ENCODE data around the gene STEAP1B. TPM values are rescaled to one million over a fixed set of nuclear protein-coding genes. Genes with fewer than 3 reads are reported as not detected.

The STEAP1B gene
- total RNA-seq, 1 experiment from 2014 or later = not detected

DNA sequence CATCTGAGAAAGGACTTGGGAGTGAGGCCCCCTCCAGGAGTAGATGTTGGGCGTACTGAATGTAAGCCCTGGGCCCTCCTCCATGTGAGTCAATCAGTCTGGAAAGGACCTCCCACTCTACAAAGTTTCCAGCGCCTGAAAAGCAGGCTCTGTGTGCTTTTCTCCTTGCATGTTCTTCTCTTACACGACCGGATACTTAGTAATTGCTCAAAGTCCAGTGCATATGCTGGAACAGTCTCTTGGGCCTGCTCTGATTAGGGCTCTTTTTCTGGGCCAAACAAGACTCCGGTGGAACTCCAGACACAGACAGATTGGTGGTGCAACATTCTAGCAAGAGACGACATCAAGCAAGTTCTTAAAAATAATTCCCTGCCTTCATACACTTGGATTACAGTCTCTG, 104.8 kb downstream of the STEAP1B start:
- no peak for DNase-seq
- Histone ChIP-seq H2AFZ (ENCODE audit: low read length) (no peak overlapping the region), H4K20me1 (ENCODE audit: insufficient read depth, low read depth, low read length) (no peaks in the 10 kb centered on the region), H3K79me2 (ENCODE audit: low read length) (no peaks in the 10 kb centered on the region), H3K9ac (ENCODE audit: low read length) (no peak overlapping the region), H3K27ac (ENCODE audit: low read length) (no peak overlapping the region), H3K4me1 (ENCODE audit: low read length) (peaks cover 11% of the 10 kb centered on the region), H3K27me3 (ENCODE audit: low read length) (no peaks in the 10 kb centered on the region), H3K9me2 (replicated peaks; ENCODE audit: insufficient read depth, low read length) (no peaks in the 10 kb centered on the region), H3K9me3 (ENCODE audit: low read length) (no peaks in the 10 kb centered on the region), H3K4me3 (ENCODE audit: low read length) (no peak overlapping the region), H3K36me3 (ENCODE audit: insufficient read depth, low read length) (no peaks in the 10 kb centered on the region), H3K4me2 (ENCODE audit: low read depth, low read length, poor library complexity, severe bottlenecking) (no peak overlapping the region)

DNA sequence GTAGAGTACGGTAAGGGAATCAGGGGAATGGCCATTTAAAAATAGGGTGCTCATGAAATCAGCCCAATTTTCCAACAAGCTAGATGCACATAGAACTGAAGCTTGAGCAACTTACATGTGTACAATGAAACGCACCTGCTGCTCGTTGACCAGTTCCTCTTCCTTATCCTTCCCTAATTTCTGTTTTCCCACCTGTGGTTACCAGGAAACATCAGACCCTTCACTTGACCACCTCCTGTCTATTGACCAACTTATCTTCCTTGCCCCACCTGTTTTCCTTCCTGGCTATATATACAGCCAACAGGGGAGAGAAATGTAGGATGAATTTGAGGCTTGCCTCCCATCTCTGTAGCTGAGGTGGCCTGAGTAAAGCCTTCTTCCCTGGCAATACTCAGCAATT, 105.2 kb downstream of the STEAP1B start:
- no peak for DNase-seq
- Histone ChIP-seq H3K36me3 (ENCODE audit: insufficient read depth, low read length) (no peaks in the 10 kb centered on the region), H4K20me1 (ENCODE audit: insufficient read depth, low read depth, low read length) (no peaks in the 10 kb centered on the region), H3K4me1 (ENCODE audit: low read length) (peaks cover 8% of the 10 kb centered on the region), H3K27ac (ENCODE audit: low read length) (no peak overlapping the region), H3K4me3 (ENCODE audit: low read length) (no peak overlapping the region), H3K4me2 (ENCODE audit: low read depth, low read length, poor library complexity, severe bottlenecking) (no peak overlapping the region), H3K9ac (ENCODE audit: low read length) (no peak overlapping the region), H3K9me2 (replicated peaks; ENCODE audit: insufficient read depth, low read length) (no peaks in the 10 kb centered on the region), H2AFZ (ENCODE audit: low read length) (no peak overlapping the region), H3K9me3 (ENCODE audit: low read length) (no peaks in the 10 kb centered on the region), H3K79me2 (ENCODE audit: low read length) (no peaks in the 10 kb centered on the region), H3K27me3 (ENCODE audit: low read length) (no peaks in the 10 kb centered on the region)

GRCh38 chr7:22393913-22394729, 105.9 kb downstream of the STEAP1B start:
- Histone ChIP-seq H3K4me3 (ENCODE audit: low read length) (no peak overlapping the region), H2AFZ (ENCODE audit: low read length) (no peak overlapping the region), H3K9ac (ENCODE audit: low read length) (no peak overlapping the region), H3K4me1 (ENCODE audit: low read length) (peaks cover 9% of the 10 kb centered on the region), H3K27me3 (ENCODE audit: low read length) (no peaks in the 10 kb centered on the region), H3K4me2 (ENCODE audit: low read depth, low read length, poor library complexity, severe bottlenecking) (no peak overlapping the region), H3K79me2 (ENCODE audit: low read length) (no peaks in the 10 kb centered on the region), H3K9me3 (ENCODE audit: low read length) (no peaks in the 10 kb centered on the region), H4K20me1 (ENCODE audit: insufficient read depth, low read depth, low read length) (no peaks in the 10 kb centered on the region), H3K9me2 (replicated peaks; ENCODE audit: insufficient read depth, low read length) (no peaks in the 10 kb centered on the region), H3K27ac (ENCODE audit: low read length) (no peak overlapping the region), H3K36me3 (ENCODE audit: insufficient read depth, low read length) (no peaks in the 10 kb centered on the region)
- no peak for DNase-seq

- Histone ChIP-seq H3K79me2 (ENCODE audit: low read length) (no peaks in the 10 kb centered on the region), H3K4me3 (ENCODE audit: low read length) (no peak overlapping the region), H2AFZ (ENCODE audit: low read length) (no peak overlapping the region), H3K4me2 (ENCODE audit: low read depth, low read length, poor library complexity, severe bottlenecking) (no peak overlapping the region), H3K27me3 (ENCODE audit: low read length) (no peaks in the 10 kb centered on the region), H3K9ac (ENCODE audit: low read length) (no peak overlapping the region), H3K9me2 (replicated peaks; ENCODE audit: insufficient read depth, low read length) (no peaks in the 10 kb centered on the region), H3K9me3 (ENCODE audit: low read length) (no peaks in the 10 kb centered on the region), H4K20me1 (ENCODE audit: insufficient read depth, low read depth, low read length) (no peaks in the 10 kb centered on the region), H3K27ac (ENCODE audit: low read length) (no peak overlapping the region), H3K4me1 (ENCODE audit: low read length) (peaks cover 45% of the 10 kb centered on the region), H3K36me3 (ENCODE audit: insufficient read depth, low read length) (no peaks in the 10 kb centered on the region)
- DNase-seq = no peak
Observed at GRCh38 chr7:22390516-22390915, 109.5 kb downstream of the STEAP1B start.

GRCh38 chr7:22389892-22390291, 110.1 kb downstream of the STEAP1B start:
- Histone ChIP-seq H3K4me2 (ENCODE audit: low read depth, low read length, poor library complexity, severe bottlenecking) (no peak overlapping the region), H4K20me1 (ENCODE audit: insufficient read depth, low read depth, low read length) (no peaks in the 10 kb centered on the region), H3K4me3 (ENCODE audit: low read length) (no peak overlapping the region), H3K4me1 (ENCODE audit: low read length) (peaks cover 51% of the 10 kb centered on the region), H3K9me3 (ENCODE audit: low read length) (no peaks in the 10 kb centered on the region), H3K27ac (ENCODE audit: low read length) (no peak overlapping the region), H2AFZ (ENCODE audit: low read length) (no peak overlapping the region), H3K27me3 (ENCODE audit: low read length) (no peaks in the 10 kb centered on the region), H3K9ac (ENCODE audit: low read length) (no peak overlapping the region), H3K79me2 (ENCODE audit: low read length) (no peaks in the 10 kb centered on the region), H3K36me3 (ENCODE audit: insufficient read depth, low read length) (no peaks in the 10 kb centered on the region), H3K9me2 (replicated peaks; ENCODE audit: insufficient read depth, low read length) (no peaks in the 10 kb centered on the region)
- DNase-seq = no peak

GRCh38 chr7:22387583-22387982, 112.4 kb downstream of the STEAP1B start:
- no peaks in the 10 kb centered on the region for H3K9me3 ChIP-seq (ENCODE audit: low read length)
- peak overlapping the region; percentile 82; the same call in 1 of the 2 replicates for H3K27ac ChIP-seq (ENCODE audit: low read length)
- H3K9me2 ChIP-seq (replicated peaks; ENCODE audit: insufficient read depth, low read length) = no peaks in the 10 kb centered on the region
- peak overlapping the region; percentile 9 for H3K4me2 ChIP-seq (ENCODE audit: low read depth, low read length, poor library complexity, severe bottlenecking)
- DNase-seq = no peak
- H4K20me1 ChIP-seq (ENCODE audit: insufficient read depth, low read depth, low read length) = no peaks in the 10 kb centered on the region
- peaks cover 74% of the 10 kb centered on the region for H3K4me1 ChIP-seq (ENCODE audit: low read length)
- H2AFZ ChIP-seq (ENCODE audit: low read length) = peak overlapping the region; percentile 52; the same call in 1 of the 2 replicates
- no peaks in the 10 kb centered on the region for H3K36me3 ChIP-seq (ENCODE audit: insufficient read depth, low read length)
- no peak overlapping the region for H3K4me3 ChIP-seq (ENCODE audit: low read length)
- H3K9ac ChIP-seq (ENCODE audit: low read length) = no peak overlapping the region
- no peaks in the 10 kb centered on the region for H3K27me3 ChIP-seq (ENCODE audit: low read length)
- H3K79me2 ChIP-seq (ENCODE audit: low read length) = no peaks in the 10 kb centered on the region

GRCh38 chr7:22386865-22387264, 113.1 kb downstream of the STEAP1B start:
- H2AFZ ChIP-seq (ENCODE audit: low read length) = no peak overlapping the region
- no peaks in the 10 kb centered on the region for H3K9me3 ChIP-seq (ENCODE audit: low read length)
- no peak overlapping the region for H3K9ac ChIP-seq (ENCODE audit: low read length)
- no peaks in the 10 kb centered on the region for H3K9me2 ChIP-seq (replicated peaks; ENCODE audit: insufficient read depth, low read length)
- H3K4me1 ChIP-seq (ENCODE audit: low read length) = peaks cover 81% of the 10 kb centered on the region
- DNase-seq = no peak
- H3K27me3 ChIP-seq (ENCODE audit: low read length) = no peaks in the 10 kb centered on the region
- H4K20me1 ChIP-seq (ENCODE audit: insufficient read depth, low read depth, low read length) = no peaks in the 10 kb centered on the region
- H3K4me3 ChIP-seq (ENCODE audit: low read length) = no peak overlapping the region
- H3K79me2 ChIP-seq (ENCODE audit: low read length) = no peaks in the 10 kb centered on the region
- peak overlapping the region; percentile 9 for H3K4me2 ChIP-seq (ENCODE audit: low read depth, low read length, poor library complexity, severe bottlenecking)
- H3K27ac ChIP-seq (ENCODE audit: low read length) = peak overlapping the region; percentile 82
- no peaks in the 10 kb centered on the region for H3K36me3 ChIP-seq (ENCODE audit: insufficient read depth, low read length)

GRCh38 chr7:22386206-22386858, 113.7 kb downstream of the STEAP1B start:
- no peaks in the 10 kb centered on the region for H3K79me2 ChIP-seq (ENCODE audit: low read length)
- peak overlapping the region; percentile 82 for H3K27ac ChIP-seq (ENCODE audit: low read length)
- peaks cover 87% of the 10 kb centered on the region for H3K4me1 ChIP-seq (ENCODE audit: low read length)
- no peak overlapping the region for H3K4me3 ChIP-seq (ENCODE audit: low read length)
- H2AFZ ChIP-seq (ENCODE audit: low read length) = no peak overlapping the region
- no peak overlapping the region for H3K9ac ChIP-seq (ENCODE audit: low read length)
- H4K20me1 ChIP-seq (ENCODE audit: insufficient read depth, low read depth, low read length) = no peaks in the 10 kb centered on the region
- H3K36me3 ChIP-seq (ENCODE audit: insufficient read depth, low read length) = no peaks in the 10 kb centered on the region
- H3K27me3 ChIP-seq (ENCODE audit: low read length) = no peaks in the 10 kb centered on the region
- no peaks in the 10 kb centered on the region for H3K9me2 ChIP-seq (replicated peaks; ENCODE audit: insufficient read depth, low read length)
- peak overlapping the region; percentile 9 for H3K4me2 ChIP-seq (ENCODE audit: low read depth, low read length, poor library complexity, severe bottlenecking)
- no peak for DNase-seq
- no peaks in the 10 kb centered on the region for H3K9me3 ChIP-seq (ENCODE audit: low read length)

Data from Karpas-422 (cell line).